Lung microvascular endothelial cell (primary cell): ENCODE results near the gene CEACAM18. TPM values are rescaled to one million over a fixed set of nuclear protein-coding genes. Genes with fewer than 3 reads are reported as not detected.
A peak's percentile ranks its signal among the peaks of the same experiment; 100 is the strongest.
"Not testable (repeated sequence)": the region's sequence is repeated elsewhere in the genome, so short reads cannot be mapped to it uniquely, and the experiment has no call there.

Experiments used
- DNase-seq, 2 donors: peaks; one replicate each; pipeline versions ENCODE4 v3.0.0 to v3.0.0-alpha.2; 2010; ENCODE audit warnings: low read depth in 2 of 2
- total RNA-seq: library from RNA; depleted of rRNA; stranded (reverse); fragments of >200 nt; gene quantifications from 2 replicates; pipeline ENCODE4 v1.2.1, GENCODE V29; 2014

The CEACAM18 gene
- total RNA-seq, 1 donor from 2014 or later: not detected

DNA sequence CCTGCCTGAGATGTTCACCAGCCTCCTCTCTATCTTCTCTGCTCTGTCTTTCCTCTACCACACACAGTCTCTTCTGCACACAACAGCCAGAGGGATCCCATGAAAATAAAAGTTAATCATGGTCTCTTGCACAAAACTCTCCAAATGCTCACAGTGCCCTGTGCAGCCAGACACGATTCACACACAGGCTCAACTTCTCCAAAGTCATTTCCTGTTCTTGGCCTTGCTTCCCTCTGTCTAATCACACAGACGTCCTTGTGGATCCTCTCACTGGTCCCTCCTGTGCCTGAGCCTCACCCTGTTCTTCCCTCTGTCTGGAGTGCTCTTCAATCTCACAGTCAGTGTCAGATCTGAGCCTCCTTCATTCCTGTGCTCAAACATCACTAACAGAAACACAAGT, 15.4 kb downstream of the CEACAM18 start:
- DNase-seq: no peak

DNA sequence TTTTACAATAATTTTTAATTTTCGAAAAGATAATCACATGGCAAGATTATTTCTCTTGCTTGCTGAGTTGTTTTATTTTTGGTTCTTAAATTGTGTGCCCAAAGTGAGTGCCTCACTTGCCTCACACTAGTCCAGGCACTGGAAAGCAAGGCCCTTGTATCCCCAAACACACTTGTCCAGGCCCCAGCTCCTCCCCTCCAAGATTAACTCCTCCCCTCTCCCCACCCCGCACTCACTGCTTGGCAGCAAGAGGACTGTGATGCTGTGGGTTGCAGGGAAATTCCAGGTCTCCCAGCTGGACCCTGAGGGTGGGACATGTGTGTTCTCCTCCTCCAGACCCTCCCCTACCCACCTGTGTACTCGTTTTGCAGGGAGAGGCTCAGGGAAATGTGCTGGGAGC, 19.3 kb downstream of the CEACAM18 start:
- DNase-seq: no peak

DNA sequence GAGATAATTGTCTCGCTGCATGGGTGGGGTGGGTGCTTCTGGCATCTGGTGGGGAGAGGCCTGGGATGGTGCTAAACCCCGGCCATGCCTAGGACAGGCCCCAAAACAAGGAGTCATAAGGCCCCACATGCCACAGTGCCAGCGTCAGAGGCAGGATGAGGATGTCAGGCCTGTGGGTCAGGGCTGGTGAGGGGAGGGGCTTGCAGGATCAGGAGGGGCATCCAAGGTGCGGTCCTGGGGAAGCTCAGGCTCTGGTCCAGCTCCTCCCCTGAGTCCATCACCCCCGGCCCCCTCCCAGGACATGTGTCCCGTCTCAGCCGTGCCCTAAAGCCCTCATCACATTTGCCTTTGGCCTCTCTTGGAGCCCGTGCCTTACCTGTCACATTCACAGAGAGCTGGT, 22.6 kb downstream of the CEACAM18 start:
- DNase-seq: not testable (repeated sequence)

DNA sequence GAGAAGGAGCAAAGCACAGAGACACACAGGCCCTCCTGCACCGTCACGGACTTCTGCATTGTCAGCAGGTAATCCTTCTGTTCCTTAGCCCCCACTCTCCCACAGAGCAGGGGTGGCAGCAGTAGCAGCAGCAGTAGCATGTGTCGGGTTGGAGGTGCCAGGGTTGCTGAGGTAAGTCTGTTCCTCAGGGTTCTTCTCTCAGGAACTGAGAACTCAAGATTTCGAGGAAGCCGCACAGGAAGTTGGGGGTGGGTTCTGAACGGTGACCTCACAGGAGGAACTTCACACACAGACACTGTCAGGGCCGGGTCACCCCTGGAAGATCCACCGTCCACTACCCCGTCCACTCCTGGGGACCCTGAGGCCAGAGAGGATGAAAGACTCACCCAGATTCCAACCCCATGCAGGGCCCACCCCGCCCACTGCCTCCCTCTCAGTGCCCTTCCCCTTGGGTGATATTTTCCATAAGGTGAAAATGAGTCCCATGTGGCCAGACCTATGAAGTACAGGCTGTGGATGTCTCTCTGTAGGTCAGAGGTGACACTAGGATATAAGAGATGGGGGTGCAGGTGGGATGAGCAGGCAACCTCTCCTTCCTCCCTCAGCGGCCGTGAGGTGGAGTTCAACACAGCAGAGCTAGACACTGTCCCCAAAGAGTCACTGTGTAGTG, 23.4 kb downstream of the CEACAM18 start, which contains the start of gene SIGLEC12:
TSS of gene SIGLEC12 (minus strand) at position 207 of the 670 bp plus-strand sequence. CDS start at position 140, 67 bp downstream.
- no peak for DNase-seq

DNA sequence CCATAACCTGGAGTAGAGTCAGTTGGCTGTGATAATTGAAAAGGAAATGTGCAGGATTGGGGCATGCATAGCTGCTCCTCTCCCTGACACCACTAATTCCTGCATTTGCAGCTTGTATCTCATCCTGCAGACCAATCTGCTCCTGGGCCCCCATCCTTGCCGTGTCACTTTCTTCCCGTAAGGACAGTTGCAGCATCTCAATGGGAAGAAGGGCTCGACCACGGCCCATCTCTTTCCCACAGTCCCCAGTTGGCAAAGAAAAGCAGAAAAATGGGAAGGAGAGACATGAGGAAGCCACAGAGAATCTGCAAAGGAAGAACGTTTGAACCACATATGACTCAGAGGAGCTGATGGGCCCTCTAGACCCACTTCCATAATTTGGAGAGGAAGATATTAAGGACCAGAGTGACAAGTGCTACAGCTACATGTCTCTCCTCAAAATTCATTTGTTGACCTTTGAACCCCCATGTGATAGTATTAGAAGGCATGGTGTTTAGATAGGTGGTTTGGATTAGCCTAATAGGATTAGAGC, 25.0 kb downstream of the CEACAM18 start:
- DNase-seq: no peak

DNA sequence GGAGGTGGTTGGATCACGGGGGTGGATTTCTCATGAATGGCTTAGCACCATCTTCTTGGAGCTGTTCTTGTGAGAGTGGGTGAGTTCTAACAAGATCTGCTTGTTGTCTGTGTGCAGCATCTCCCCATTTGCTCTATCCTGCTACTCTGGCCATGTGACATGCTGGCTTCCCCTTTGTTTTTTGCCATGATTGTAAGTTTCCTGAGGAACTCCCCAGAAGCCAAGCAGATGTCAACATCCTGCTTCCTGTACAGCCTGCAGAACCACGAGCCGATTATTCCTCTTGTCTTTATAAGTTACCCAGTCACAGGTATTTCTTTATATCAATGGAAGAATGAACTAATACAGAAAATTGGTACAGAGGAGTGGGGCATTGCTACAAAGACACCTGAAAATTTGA, 25.6 kb downstream of the CEACAM18 start:
- no peak for DNase-seq

DNA sequence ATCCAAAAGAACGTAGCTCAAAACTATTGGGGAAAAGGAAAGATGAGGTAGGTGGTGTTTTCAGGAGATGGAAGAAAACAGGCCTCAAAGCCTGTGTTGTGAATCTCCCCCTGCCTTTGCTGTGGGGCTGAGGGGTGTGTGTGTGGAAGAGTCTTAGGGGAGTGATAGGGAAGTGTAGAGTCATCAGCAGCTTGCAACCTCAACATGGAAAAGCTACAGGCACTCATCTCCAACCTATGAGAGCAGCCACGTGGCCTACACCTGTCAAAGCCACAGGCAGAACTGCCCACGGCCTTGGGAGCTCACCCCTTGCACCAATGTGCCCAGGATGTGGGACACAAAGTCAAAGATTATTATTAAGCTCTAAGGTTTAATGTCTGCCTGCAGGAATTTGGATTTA, 27.6 kb downstream of the CEACAM18 start:
- no peak for DNase-seq

DNA sequence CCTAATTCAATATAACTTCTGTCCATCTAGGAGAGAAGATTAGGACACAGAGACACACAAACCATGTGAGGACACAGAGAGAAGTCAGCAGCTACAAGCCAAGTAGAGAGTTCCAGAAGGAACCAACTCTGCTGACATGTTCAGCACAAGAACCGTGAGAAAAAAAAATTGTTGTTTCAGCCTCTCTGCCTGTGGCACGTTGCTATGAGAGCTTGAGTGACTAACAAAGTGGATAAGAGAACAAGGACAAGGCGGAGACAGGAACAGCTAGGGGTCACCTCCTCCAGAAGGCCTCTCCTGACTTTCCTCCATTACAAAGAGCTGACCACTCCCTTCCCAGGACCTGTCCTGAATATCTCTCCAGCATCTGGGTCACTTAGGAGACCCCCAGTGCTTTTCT, 28.9 kb downstream of the CEACAM18 start:
- no peak for DNase-seq

DNA sequence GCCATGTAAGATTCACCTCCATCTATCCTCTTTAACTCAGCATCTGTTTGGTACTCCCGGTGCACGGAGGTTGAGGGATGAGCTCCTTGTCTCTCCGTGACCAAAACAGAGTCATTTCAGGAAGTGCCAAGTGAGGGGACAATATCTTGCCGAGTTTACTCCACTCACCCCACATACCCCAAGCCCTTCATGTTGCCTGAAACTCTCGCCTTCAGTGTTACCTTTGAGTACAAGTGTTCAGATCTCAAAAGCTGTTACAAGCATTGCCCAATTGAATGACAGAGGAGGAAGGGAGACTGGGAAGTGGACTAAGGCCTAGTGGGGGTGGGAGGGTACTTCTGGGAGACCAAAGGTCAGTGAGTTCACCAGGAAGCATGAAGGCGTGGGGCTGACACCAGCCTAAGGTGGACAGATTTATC, 29.3 kb downstream of the CEACAM18 start:
- DNase-seq: no peak

DNA sequence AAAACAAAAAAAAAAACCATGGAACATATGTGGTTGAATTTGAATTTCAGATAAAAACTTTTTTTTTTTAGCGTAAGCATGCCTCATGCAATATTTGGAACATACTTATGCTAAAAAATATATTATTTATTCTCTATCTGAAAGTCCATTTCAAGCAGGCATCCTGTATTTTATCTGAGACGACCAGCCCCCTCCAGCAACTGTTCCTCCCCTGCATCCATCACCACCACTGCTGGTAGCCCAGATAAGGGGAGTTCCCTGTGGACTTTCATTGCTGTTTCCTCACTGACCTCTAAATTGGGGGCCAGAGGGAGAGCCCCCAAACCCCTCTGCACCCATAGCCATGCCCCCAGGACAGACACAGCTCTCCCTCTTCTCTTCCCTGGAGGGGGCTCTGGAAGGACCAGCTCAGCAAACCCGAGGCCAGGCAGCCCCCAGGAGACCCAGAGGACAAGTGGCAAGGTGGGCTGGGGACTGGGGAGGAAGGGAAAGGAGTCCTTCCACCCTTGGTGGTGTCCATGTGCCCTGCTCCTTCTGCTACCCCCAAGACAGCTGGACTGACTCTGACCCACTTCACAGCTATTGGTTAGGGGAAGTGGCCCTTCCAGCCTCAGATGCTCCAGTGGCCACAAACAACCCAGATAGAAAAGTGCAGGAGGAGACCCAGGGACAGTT, 29.9 kb downstream of the CEACAM18 start:
- DNase-seq: no peak

DNA sequence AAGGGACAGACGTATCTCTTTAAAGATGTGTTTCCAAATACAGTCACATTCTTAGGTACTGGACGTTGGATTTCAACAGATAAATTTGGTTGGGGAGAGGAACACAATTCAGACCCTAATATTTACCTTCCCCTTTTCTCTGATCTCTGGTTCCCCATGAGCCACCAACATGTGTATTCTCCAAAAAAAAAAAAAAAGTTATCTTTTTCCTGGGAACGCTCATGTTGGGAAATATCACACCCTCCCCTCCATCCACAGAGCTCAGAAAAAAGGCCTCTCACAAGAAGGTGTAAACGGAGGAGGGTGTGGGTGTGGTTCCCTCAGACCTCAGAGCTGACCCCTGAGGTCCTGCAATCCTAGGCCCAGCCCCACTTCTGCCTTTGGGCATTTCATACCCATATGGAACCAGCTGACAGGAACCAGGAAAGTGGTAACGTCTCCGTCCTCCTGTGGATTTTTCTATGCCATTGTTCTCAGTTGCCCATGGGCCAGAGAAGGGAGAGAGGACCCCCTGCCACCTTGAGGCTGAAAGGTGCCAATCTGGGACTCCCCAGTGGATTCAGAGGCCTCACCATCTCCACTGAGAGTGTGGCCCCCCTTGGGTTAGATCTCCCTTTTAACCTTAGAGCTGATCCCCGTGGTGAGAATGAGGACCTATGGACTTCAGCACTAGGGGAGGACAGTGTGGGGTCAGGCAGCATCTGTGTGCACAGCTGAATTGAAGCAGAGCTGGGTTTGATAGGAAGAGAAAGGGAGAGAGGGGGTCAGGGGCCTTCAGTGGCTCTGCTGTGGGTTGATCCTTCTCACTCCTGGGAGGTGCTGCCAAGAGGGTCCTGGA, 31.7 kb downstream of the CEACAM18 start:
- no peak for DNase-seq

DNA sequence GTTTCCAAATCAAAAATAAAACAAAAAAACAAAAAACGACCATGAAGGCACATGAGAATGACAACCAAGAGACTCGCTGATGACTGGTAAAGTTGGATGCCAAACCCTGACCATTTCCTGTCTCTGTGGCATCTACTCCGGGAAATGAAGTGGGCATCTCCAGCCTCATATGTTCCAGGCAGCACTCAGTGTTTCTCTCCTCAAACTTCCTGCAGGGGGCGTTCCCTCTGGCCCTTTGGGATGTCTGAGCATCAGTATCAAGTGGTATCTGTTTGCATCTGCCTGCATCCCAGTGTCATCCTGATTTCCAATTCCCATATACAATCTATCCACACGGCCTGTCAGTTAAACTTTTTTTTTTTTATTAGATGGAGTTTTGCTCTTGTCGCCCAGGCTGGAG, 33.0 kb downstream of the CEACAM18 start:
- peak; percentile 1 to 10 for DNase-seq

DNA sequence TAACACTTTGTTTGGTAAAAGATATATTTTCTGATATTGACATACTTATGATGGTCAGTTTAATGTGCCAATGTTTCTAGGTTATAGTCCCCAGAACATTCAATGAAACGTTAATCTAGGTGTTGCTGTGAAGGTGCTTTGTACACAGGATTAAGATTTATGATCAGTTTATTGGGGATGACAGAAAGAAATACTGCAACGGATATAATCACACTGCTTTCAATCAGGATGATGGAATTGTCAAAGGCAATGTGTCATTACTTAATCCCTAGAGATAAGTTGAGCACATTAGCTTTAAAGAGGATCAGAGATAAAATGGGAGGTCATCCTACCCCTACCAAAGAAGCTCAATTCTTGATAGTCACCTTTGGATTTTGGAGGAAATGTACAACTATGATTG, 35.6 kb downstream of the CEACAM18 start:
- DNase-seq: no peak

DNA sequence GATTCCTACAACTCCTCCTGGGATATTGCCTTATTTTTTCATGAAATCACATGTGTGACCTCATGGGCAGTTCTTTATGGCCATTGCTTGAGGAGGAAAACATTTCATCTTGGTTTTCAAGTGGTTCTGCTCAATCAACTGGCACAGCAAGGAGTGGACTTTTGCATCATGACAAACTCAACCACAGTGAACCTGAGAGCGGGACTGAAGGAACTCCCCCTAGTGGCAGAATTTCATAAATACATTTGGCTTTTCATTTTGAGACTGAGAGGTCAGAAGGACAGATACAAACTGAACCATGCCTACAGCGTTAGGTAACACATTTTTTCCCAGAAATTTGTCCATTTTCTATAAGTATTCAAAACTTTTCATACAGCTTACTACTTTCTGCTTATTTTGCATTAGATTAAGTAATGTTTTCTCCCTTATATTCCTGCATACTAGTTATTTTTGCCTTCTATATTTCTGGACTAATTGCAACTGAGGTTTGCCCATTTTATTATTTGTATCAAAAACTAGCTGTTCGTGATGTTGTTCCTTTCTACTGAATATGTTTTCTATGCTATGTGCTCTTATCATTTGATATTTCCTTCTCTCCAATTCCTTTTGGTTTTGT, 36.6 kb downstream of the CEACAM18 start:
- peak; percentile 61 to 68 for DNase-seq

DNA sequence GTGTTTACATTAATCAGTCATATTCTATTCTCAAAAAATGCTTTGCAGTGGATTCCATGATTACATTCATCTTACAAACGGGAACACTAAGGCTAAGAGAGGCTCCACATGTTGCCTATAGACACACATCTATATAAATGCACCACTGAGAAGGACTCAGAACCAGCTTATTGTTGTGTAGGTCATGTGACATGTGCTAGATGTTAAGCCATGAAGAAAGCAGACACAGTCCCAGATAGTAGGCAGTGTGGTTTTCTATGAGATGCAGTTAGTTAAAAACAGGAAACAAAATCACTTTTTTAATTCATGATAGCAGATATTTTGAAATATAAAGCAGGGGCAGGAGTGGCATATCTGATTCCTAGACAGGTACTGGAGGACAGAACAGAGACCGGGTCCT, 42.4 kb downstream of the CEACAM18 start:
- no peak for DNase-seq

DNA sequence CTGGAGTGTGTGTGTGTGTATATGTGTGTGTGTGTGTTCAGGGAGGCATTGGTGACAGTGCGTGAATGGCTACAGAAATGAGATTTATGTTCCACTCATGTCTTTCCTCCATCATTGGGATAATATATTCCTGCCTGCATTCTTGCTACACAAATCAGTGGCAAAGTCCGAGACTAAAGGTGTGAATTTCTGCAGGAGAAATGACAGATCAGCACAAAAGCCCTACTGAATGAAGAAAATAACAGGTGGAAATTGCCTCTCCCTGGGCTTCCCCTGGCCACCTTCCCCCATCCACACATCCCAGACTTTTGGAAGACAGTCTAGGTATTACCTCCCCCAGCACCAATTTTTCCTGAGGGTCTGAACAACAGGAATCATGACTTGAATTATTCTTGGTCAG, 43.0 kb downstream of the CEACAM18 start:
- no peak for DNase-seq

DNA sequence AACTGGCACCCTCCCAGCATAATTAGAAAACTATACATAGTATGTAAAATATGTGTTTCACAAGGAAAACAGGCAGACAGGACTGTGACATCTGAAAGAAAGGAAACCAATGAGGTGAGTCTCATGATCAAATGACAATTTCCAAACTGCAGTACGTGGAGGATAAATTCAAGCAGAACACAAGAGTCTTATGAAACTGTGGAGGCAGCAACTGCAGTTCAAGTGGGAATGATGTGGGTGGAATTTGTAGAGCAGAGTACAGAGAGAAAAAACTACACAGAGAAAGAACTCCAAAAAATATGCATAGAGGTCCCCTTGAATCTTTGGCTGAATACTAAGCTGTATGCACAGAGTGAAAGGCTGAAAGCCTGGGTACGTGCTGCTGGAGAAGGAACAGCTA, 43.4 kb downstream of the CEACAM18 start:
- no peak for DNase-seq

DNA sequence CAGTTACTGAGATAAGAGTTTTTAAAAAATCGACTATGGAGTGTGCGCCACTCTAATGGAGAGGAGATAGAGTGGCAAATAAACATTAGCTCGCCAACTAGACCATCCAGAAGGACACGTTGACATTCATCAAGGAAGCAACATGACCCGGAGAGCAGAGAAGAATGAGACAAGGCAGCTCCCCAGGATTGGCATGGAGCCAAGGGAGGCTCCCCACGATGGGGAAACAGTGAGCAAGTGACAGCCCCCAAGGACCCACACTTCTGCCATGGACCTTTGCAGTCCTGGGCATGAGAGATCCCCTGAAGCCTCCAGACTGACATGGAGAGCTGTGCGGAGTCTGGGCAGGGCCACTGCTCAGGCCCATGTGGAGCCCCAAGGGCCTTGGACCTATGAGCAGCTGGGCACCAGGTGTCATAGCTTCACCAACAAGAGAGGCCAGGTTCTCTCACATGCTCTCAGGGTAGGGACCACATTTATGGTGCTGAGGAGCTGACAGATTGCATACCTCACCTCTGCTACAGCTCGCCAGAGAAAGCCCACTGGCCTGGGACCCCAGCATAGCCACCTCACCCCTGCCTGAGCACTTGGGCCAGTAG, 46.4 kb downstream of the CEACAM18 start:
- DNase-seq: no peak

DNA sequence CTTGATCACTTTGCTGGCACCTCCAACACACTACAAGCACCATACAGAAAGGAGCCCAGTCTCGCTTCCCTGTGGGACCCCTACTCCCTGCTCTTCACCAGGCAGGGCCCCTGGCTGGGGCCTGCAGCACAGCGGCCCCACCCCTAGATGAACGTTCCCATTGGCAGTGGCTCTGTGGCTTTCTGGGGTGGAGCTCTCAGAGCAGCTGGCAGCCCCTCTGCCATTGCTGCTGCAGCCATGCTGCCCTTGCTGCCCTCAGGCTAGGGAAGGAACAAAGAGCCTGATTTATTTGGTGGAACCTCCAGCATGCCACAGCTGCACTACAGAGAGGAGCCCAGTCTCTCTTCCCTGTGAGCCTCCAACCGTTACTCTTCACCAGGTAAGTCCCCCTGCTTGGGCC, 47.3 kb downstream of the CEACAM18 start:
- DNase-seq: no peak

DNA sequence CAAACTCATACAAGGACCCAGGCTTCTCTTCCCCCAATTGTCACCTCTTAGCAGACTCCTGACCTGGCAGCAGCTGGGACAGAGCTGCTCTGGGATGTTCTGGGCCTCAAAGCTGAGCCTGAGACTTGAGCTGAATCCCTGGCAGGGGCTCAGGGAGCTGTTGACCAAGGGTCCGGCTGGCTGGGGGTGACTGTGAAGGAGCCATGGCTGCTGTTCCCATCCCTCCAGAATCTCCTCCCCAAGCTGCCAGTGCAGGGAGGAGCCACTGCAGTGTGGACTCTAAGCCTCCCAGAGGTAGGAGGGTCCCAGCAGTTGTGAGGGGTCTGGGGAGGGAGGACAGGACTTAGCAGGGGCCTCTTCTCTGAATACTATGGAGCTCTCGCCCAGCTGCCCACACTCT, 51.0 kb downstream of the CEACAM18 start:
- no peak for DNase-seq

DNA sequence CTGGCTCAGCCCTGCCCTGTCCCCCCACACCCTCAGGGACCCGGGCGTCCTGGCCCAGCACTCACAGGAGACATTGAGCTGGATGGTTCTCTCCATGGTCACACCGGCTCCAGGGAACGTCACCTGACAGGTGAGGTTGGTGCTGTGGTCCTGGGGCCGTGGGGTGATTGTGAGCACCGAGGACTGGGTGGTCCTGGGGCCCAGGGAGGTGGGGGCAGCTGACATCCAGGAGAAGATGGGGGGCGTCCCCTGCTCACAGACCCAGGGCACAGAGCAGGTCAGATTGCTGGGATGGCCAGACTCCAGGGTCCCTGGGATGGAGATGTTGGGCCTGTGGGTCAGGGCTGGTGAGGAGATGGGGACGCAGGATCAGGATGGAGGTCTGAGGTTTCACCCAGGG, 52.3 kb downstream of the CEACAM18 start:
- DNase-seq: no peak
